Measurements from ENCODE around the gene KCNS1.
A peak's percentile ranks its signal among the peaks of the same experiment; 100 is the strongest.
"Not testable (repeated sequence)": the region's sequence is repeated elsewhere in the genome, so short reads cannot be mapped to it uniquely, and the experiment has no call there.

Gene KCNS1, protein sequence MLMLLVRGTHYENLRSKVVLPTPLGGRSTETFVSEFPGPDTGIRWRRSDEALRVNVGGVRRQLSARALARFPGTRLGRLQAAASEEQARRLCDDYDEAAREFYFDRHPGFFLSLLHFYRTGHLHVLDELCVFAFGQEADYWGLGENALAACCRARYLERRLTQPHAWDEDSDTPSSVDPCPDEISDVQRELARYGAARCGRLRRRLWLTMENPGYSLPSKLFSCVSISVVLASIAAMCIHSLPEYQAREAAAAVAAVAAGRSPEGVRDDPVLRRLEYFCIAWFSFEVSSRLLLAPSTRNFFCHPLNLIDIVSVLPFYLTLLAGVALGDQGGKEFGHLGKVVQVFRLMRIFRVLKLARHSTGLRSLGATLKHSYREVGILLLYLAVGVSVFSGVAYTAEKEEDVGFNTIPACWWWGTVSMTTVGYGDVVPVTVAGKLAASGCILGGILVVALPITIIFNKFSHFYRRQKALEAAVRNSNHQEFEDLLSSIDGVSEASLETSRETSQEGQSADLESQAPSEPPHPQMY

DNA sequence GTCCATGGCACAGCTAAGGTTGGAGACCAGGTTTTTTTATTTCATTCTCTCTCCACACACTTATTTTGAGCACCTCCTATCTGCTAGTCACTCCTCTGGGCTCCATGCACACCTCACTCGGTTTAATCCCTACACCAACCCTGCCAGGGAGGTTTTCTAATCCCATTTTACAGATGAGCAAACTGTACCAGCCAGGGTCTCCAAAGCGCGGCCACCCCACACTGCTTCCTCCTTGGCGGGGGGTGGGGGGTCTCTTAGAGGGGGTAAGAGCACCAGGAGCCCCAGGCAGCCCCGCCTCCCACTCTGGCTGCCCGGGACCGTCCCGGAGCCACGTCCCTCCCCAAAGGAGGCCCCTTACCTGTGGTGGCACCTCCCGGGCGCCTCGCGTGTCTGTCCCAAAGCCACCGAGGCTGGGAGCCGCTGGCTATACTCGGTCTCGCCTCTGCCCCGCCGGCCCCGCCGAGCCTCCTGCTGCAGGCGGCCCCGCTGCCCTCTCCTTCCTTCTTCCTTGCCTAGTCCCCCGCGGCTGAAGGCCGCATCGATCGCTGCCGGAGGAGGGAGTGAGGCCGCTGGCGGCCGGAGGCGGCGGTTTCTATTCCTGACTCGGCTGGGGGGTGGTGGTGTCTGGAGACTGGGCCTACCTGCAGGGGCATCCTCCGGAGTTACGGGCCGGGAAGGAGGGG, at the start of gene KCNS1:
KCNS1 (minus strand) TSS at position 565 of the 683 bp plus-strand sequence. CDS start 1,891 bp downstream, outside the sequence.
- DNase-seq (ENCODE audit: low read depth), result no peak

DNA sequence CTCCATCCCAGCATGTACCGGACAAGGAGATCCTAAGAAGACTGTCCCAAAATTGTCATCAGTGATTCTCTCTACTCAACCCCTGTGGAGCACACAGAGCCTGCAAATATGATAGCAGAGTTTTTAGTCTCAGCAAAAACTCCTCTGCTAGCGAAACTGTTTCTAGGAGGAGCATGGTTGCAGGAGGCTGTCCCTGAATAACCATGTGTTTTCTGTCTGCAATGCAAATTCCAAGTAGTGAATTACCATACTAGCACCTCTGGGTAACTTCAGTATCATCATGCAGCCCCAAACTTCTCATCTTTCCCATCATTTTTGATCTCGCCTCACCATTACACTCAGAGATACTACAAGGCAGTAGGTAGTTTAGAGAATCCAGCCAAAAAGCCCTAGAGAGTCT, 48.1 kb upstream of the KCNS1 start:
- no peak for DNase-seq (ENCODE audit: low read depth)

DNA sequence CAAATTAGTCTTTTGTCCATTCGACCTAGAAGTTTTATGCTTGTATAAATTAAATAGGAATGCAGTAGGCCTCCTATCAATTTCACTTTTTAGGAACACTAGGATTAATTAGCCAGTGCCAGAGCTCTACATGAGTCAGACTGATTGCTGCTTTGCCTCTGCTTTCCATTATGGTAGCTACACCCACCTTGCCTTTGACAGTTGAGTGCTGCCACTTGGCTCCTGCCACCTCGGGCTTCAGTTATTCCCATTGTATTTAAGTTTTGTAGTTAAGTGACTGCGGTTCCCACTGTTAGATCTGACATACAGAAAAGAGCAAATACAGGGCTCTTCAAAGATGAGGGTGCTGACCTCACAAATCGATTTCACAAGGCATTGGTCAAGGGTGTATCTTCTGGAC, 39.9 kb upstream of the KCNS1 start:
- no peak for DNase-seq (ENCODE audit: low read depth)

DNA sequence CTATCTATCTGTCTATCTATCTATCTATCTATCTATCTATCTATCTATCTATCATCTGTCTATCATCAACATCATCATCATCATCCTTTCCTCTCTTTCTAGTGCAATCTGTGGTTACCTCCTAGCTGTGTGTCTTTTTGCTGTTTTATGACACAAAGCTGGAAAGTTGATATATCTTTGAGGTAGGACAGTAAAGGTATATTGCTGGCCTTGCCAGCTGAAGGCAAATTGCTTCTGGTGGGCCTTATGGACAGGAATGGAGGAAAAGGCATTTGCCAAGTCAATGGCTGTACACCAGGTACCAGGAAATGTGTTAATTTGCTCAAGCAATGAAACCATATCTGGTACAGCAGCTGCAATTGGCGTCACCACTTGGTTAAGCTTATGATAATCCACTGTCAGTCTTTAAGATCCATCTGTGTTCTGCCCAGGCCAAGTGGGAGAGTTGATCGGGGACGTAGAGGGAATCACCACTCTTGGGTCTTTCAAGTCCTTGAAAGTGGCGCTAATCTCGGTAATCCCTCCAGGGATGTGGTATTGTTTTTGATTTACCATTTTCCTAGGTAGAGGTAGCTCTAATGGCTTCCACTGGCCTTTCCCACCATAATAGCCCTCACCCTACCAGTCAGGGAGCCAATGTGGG, 38.9 kb upstream of the KCNS1 start:
- DNase-seq (ENCODE audit: low read depth), result not testable (repeated sequence)

DNA sequence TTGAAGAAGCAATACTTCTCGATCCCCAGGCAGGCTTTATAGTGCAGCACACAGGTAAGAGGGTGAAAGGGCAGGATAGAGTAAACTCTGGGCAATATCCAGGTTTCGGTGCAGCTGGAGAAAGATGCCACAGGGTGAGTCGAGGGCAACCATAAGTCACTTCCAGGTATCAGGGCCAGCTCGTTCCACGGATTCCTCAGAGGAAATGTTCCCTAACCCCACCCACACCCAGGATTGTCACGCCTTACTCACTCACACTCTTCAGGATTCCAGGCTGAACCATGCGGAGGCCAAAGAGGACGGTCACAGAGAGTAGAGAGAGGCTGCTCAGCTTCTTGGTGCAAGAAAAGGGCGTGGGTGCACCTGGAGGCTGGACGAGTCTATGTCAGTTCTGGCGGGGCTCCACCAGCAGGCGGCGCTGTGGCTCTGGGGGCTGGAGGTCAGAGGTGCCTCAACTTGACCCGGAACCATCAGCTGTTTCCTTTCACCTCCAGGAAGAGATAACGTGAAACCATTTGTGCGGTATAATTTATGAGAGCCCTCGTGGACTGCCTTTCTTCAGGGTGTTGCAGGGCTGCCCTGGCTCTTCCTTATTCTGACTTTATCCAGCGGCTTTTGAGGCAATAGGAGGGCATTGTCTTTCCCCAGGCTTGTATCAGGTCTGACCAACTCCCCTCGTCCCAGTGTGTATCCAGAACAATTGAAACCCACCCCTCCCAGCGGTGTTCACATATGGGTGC, 37.8 kb upstream of the KCNS1 start:
- DNase-seq (ENCODE audit: low read depth), result peak; percentile 54

DNA sequence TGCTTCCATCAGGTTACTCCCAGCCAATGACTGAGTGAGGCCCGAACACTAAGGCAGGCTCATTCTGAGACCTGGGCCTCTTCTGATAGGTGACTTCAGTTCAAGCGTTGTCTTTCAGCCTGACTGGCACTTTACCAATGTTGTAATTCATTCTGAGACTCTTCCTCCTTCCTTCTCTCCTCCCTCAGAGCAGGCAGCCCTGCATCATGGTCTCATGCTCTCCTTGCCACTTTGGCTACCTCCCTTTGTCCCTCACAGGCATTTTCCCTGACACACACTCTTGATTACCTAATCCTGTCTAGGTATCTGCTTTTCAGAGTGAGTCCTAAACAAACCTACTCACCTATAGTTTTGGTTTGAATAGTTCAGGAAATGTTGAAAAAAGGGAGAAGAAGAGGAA, 36.0 kb upstream of the KCNS1 start:
- DNase-seq (ENCODE audit: low read depth), result no peak

DNA sequence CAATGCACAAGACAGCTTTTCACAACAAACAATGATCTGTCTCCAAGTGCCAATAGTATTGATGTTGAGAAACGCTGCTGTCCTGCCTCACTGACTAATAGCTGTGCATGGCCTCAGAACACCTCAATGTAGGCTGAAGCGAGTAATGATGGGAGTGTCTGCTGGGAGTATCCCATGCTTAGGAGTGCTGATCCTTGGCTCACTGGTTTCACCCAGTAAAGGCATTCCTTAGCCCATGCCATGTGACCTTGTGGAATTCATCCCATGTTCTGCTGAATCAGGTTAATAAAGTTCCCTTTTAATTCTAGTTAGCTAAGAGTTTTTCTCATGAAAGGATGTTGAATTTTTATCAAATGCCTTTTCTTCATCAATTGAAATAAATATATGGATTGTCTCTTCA, 27.2 kb upstream of the KCNS1 start:
- no peak for DNase-seq (ENCODE audit: low read depth)

DNA sequence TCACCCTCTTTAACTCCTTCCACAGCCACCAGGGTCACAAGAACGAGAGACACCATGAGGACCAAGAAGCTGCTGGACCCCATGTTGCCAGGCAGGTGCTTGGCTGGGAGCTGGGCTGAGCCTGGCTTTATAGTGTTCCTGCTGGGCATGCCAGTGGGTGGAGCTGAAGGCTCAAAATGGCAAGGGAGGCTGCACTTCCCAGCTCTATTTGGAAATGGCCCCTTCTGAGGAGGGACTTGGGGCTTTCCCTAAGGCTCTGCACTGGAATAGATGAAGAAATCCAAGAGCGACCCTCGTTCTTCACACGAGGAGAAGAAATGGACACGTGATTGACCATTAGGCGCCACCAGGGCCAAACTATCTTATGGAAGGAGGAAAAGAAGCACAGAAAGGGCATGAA, 23.4 kb upstream of the KCNS1 start, which contains the start of gene WFDC12:
WFDC12 (minus strand) TSS at position 101 of the 400 bp plus-strand sequence; CDS start at position 83, 18 bp downstream.
- no peak for DNase-seq (ENCODE audit: low read depth)

DNA sequence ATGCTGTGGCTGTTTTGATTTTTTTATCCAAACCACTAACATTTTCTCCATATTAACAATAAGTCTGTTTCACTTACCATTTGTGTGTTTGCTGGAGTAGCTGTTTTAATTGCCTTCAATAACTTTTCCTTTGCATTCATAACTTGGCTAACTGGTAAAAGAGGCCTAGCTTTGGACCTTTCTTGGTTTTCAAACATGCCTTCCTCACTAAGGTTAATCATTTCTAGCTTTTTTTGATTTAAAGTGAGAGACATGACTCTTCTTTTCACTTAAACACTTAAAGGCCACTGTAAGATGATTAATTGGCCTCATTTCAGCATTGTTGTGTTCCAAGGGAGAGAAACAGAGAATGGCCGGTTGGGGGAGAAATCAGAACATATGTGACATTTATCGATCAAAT, 20.5 kb upstream of the KCNS1 start:
- no peak for DNase-seq (ENCODE audit: low read depth)

DNA sequence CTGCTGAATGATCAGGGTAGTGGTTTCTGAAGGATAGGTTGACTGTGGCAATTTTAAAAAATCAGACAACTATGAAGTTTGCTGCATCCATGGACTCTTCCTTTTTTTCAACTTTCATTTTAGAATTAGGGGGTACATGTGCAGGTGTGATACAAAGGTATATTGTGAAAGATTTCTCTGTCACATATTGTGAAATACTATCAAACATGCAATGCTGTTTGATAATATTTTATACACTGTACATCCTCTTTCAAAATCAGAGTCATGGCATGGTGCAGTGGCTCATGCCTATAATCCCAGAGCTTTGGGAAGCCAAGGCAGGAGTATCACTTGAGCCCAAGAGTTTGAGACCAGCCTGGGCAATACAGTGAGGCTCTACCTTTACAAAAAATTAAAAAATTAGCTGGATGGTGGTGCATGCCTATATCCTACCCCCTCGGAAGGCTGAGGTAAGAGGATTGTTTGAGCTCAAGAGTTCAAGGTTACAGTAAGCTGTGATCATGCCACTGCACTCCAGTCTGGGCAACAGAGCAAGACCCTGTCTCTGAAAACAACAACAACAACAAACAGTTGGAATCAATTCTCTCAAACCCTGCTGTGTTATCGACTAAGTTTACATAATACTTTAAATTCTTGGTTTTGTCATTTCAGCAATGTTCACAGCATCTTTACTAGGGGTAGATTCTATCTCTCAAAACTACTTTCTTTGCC, 18.8 kb upstream of the KCNS1 start:
- no peak for DNase-seq (ENCODE audit: low read depth)

DNA sequence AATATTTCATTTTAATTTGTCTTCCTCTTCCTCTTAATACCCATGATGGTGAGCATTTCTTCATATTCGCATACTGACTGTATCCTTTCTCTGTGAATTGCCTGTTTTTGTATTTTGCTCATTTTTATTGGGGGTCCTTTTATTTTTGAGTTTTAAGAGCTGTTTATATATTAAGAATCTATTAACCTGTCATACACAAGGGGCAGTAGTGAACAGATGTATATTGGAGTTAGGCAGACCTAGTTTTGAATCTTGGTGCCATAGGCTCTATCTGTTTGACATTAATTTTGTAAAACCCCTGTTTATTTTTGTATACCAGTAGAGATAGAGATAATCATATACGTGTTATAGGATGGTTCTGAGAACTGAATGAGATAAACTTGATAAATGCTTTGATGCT, 17.1 kb upstream of the KCNS1 start:
- no peak for DNase-seq (ENCODE audit: low read depth)

DNA sequence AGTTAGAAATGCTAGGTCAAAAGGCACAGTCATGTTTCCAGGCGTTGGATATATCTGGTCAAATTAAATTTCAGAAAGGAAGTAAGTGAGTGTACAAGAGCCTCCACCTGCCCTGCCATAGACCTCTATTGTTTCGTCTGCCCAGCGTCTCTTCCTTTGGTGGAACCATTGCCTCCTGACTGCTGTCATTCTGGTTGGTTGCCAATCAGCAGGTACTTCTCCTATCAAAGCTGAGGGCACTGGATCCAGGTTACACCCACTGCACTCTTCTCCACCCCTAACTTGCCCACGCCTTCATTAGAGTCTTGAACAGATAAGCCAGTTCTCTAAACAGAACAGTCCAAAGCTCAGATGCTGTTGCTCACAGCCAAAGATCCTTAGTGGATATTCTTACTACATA, 16.7 kb upstream of the KCNS1 start:
- DNase-seq (ENCODE audit: low read depth), result no peak

DNA sequence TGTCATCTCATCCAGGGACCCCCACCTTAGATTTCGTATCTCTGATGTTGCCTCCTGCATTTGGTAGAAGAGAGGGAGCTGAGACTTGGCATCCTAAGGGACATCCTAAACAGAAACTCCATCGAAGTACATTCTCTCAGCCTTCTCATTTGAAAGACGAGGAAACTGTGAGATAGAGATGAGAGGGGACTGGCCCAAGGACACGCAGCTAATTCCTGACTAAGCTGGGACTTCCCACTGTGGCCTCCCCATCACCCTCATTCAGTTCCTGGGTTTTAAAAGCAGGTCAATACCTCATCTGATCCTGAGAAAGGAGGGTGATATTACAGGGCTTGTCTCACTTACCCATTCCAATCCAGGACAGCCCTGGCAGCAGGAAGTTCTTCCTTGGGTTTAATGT, 14.9 kb upstream of the KCNS1 start:
- no peak for DNase-seq (ENCODE audit: low read depth)

DNA sequence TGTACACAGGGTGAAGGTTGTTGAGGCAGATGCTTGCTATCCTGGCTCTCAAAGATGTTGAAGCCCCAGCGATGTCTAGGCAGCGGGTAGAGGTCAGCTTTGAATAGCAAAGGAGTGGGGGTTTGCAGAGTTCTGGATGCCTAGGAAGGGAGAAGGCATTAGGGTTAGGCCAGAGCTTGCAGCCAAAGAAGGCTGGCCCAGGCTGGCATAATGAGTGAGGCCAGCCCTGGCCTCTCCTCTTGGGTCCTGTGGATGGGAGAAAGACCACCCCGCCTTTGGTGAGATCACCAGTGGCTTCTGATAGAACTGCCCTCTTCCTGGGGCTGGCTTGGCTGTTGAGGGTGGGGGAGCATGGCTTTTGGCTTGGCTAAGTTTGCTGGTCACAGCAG, 14.5 kb upstream of the KCNS1 start:
- DNase-seq (ENCODE audit: low read depth), result no peak

DNA sequence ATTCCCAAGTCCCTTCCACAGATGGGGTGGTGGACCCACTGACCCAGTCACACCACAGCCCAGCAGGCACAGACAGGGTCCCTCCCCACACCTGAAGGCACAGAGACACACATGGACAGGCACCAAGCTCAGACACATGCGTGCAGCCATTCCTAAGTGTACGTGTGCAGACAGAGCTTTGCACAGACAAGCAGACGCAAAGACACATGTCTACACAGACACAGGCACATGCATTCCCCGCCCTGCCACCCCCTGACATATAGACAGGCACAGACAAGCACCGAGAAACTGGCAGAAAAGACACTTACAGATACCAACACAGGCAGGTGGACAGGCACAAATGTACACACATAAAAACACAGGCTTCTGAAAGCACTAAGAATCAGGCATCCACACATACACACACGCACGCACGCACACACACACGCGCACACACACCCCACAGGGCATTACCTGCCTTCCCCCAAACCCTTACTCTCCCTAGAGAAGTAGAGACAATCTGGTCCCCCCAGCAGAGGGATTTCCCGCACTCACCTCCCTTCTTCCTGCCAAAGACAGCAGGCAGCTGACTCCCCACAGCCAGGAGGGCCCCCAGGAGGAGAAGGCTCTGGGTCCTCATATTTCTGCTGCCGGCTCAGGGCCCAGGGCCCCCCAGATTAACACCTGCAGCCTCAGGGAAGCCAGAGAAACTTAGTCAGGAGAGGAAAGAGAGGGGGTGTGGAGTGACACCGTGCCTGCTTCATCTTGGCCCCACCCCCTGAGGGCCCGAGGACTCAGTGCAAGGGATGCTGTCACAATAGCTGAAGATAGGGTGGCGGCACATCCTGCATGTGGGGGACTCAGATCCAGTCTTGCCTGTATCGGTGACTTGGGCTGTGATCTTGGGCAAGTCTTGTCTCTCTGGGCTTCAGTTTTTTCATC, 13.8 kb upstream of the KCNS1 start, which contains the start of gene WFDC5:
WFDC5 (minus strand) TSS at position 710 of the 921 bp plus-strand sequence; CDS start at position 619, 91 bp downstream.
- DNase-seq (ENCODE audit: low read depth), result no peak

DNA sequence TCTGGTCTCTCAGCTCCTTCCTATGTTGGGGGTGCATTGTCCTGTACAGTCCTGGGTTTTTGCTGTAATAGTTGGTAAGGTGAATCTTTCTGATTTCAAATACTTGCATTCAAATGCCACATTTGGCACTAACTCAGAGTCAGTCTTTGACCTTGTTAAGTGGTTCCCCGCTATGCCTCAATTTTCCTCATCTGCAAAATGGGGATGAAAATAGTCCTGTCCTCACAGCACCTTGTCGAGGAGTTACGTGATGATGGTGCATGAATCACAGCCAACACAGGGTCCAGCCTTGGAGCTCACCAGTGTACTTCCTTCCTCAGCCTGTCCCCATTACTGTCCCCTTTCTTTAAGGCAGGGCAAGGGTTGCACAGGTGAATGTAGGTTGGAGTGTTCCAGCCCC, 12.9 kb upstream of the KCNS1 start:
- DNase-seq (ENCODE audit: low read depth), result no peak

DNA sequence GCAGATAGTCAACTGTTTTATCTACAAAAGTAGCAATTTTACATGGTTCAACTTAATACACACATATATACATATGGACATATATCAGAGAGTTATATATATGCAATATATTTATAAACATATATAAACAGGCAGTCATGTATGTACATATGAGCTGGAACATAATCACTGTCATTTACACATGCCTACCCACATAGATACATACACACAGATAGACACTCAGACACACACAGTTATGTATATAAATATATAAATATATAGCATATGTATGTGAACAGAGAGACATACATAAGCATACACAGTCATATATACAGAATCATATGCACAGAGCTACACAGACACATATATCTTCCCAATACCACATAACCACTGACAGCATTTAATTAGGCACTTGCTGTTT, 11.8 kb upstream of the KCNS1 start:
- DNase-seq (ENCODE audit: low read depth), result no peak

DNA sequence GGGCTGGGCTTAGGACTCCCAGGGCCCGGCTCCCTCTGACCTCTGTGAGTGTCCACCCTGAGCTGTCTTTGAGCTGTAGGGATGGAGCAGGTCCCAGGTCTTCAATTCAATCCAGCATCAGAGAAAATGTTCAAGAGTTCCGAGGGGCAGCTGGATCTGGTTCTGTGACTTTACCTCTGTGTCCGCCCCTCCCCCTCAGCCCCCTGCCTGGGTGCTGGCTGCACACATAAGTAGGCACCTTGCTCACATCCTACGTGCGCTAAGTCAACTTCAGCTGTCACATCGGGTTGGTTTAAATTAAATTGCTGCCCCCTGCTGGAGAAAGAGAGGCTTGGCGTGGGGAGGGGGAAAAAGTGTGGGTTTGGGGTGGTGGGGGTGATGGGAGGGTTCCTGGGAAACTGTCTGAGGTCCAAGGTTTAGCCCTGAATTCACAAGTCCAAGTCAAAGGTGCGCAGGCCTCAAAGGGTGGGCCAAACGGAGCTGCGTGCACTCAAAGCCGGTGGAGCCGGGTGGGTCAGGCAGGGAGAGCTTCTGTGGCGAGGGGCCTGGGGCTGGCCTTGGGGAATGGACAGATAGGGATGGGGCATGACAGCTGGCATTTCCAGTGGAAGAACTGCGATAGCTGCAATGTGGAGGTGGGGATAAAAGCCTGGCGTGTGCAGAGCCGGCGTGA, 11.0 kb upstream of the KCNS1 start:
- DNase-seq (ENCODE audit: low read depth), result no peak

DNA sequence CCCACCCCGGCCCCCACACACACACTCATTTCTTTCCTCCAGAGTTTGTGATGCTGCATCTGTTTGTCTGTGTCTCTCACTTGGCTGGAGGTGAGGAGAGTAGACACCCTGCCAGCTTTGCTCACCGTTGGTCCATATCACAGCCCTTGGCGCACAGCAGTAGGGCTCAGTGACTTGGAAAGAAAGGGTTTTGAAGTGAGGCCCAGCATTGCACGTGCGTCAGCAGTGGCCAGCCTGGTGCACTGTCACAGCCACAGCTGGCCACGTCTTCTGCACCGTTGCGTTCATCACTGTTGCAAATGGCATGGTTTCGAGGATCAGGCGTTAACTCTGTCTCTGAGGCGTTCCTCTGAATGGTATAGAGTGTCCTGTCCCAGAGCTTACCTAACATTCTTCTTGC, 10.4 kb upstream of the KCNS1 start:
- DNase-seq (ENCODE audit: low read depth), result no peak

DNA sequence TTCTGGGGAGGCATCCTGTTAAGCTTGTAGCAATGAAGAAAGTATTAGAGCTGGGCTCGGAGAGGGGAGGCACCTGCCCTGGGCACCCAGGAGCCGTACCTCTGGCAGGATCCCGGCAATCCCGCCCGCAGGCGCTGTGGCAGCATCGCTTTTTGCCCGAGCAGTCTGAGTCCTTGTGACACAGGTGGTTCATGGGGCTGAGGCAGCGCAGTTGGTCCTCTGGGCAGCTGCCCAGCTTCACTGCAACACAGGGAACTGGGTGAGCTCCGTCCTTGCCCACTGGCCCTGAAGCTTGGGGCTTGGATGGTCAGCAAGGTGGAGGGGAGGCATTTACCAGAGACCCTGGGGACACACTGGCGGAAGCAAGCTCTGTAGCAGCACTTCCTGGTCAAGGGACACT, 9.4 kb upstream of the KCNS1 start:
- DNase-seq (ENCODE audit: low read depth), result no peak
